Stimulated activated CD8-positive, alpha-beta memory T cell treated with anti-CD3 and anti-CD28 coated beads, Interleukin-12 subunit alpha, Interleukin-12 subunit beta, amount 100 ng/mL, for 24 hours (primary cell): ENCODE data around the gene CALN1.
"Not testable (repeated sequence)": the region's sequence is repeated elsewhere in the genome, so short reads cannot be mapped to it uniquely, and the experiment has no call there.

Experiments used
- DNase-seq: peaks from one replicate; pipeline ENCODE4 v3.0.0-alpha.2; 2020; ENCODE audit errors: extremely low read depth

The CALN1 gene

GRCh38 chr7:71867626-71868025, 544.5 kb downstream of the CALN1 start:
- no peak for DNase-seq

- no peak for DNase-seq
These were observed 547.0 kb downstream of the CALN1 start for GRCh38 chr7:71865172-71865571.

- no peak for DNase-seq
These were observed 548.0 kb downstream of the CALN1 start for GRCh38 chr7:71864130-71864529.

- no peak for DNase-seq
These were observed 551.6 kb downstream of the CALN1 start for GRCh38 chr7:71860572-71860971.

GRCh38 chr7:71857338-71857737, 554.8 kb downstream of the CALN1 start:
- DNase-seq: no peak

- no peak for DNase-seq
These were observed 557.4 kb downstream of the CALN1 start for GRCh38 chr7:71854546-71855397.

- no peak for DNase-seq
These were observed 560.2 kb downstream of the CALN1 start for GRCh38 chr7:71851776-71852498.

- DNase-seq: no peak
These were observed 566.0 kb downstream of the CALN1 start for GRCh38 chr7:71846160-71846559.

GRCh38 chr7:71843676-71844075, 568.5 kb downstream of the CALN1 start:
- no peak for DNase-seq

- no peak for DNase-seq
These were observed 569.4 kb downstream of the CALN1 start for GRCh38 chr7:71842786-71843185.

GRCh38 chr7:71842381-71842780, 569.8 kb downstream of the CALN1 start:
- DNase-seq: no peak

GRCh38 chr7:71835056-71835455, 577.1 kb downstream of the CALN1 start:
- DNase-seq: no peak

- no peak for DNase-seq
These were observed 582.6 kb downstream of the CALN1 start for GRCh38 chr7:71829515-71829914.

GRCh38 chr7:71828361-71828760, 583.8 kb downstream of the CALN1 start:
- no peak for DNase-seq

GRCh38 chr7:71826141-71826540, 586.0 kb downstream of the CALN1 start:
- DNase-seq: no peak

GRCh38 chr7:71824006-71824760, 588.0 kb downstream of the CALN1 start:
- DNase-seq: no peak

- DNase-seq: not testable (repeated sequence)
These were observed 589.7 kb downstream of the CALN1 start for GRCh38 chr7:71822406-71822805.

- DNase-seq: no peak
These were observed 594.2 kb downstream of the CALN1 start for GRCh38 chr7:71817916-71818315.

GRCh38 chr7:71808115-71808514, 604.0 kb downstream of the CALN1 start:
- DNase-seq: no peak

- no peak for DNase-seq
These were observed 607.9 kb downstream of the CALN1 start for GRCh38 chr7:71804256-71804655.

GRCh38 chr7:71801976-71802375, 610.2 kb downstream of the CALN1 start:
- no peak for DNase-seq

- no peak for DNase-seq
These were observed 611.8 kb downstream of the CALN1 start for GRCh38 chr7:71800321-71800720.
